GM23338 (cell line): Measurements from ENCODE around the gene EXOSC5. TPM values are rescaled to one million over a fixed set of nuclear protein-coding genes. Genes with fewer than 3 reads are reported as not detected.

Source experiments
- ATAC-seq: fragments of 200-7000 bp; cut with Tn5 transposase; 3 replicates; pipeline ENCODE4 v1.9.1; 2020
- DNase-seq: peaks from one replicate; pipeline ENCODE4 v3.0.0-alpha.2; 2015; ENCODE audit warnings: low spot score
- H2AFZ ChIP-seq: fragments of 200-600 bp; sonication (generic); 2 replicates; pipeline ENCODE4 v1.8.0; 2016; ENCODE audit warnings: antibody characterized with exemption, mild to moderate bottlenecking, moderate library complexity
- H3F3A ChIP-seq: fragments of 200-600 bp; sonication (generic); replicated peaks from 2 replicates; pipeline ENCODE4 v1.8.0; 2017; ENCODE audit warnings: antibody characterized with exemption, mixed run types, low read depth
- H3K27ac ChIP-seq: fragments of 200-600 bp; sonication (generic); 2 replicates; pipeline ENCODE4 v1.6.1; 2016; ENCODE audit warnings: low read depth
- H3K27me3 ChIP-seq: fragments of 200-600 bp; sonication (generic); 2 replicates; pipeline ENCODE4 v1.8.0; 2016; ENCODE audit warnings: mild to moderate bottlenecking, mixed run types, moderate library complexity; ENCODE audit not compliant: insufficient read depth
- H3K36me3 ChIP-seq: fragments of 200-600 bp; sonication (generic); 2 replicates; pipeline ENCODE4 v1.8.0; 2016; ENCODE audit warnings: mild to moderate bottlenecking; ENCODE audit not compliant: insufficient read depth
- H3K4me1 ChIP-seq: fragments of 200-600 bp; sonication (generic); 2 replicates; pipeline ENCODE4 v1.8.0; 2016; ENCODE audit warnings: mild to moderate bottlenecking, moderate library complexity; ENCODE audit not compliant: insufficient read depth
- H3K4me2 ChIP-seq: fragments of 200-600 bp; sonication (generic); 2 replicates; pipeline ENCODE4 v1.7.1; 2017; ENCODE audit warnings: mixed run types
- H3K4me3 ChIP-seq: fragments of 200-600 bp; sonication (generic); 2 replicates; pipeline ENCODE4 v1.6.1; 2016; ENCODE audit warnings: mixed run types
- H3K79me2 ChIP-seq: fragments of 200-600 bp; sonication (generic); replicated peaks from 2 replicates; pipeline ENCODE4 v1.8.0; 2017; ENCODE audit warnings: mild to moderate bottlenecking; ENCODE audit not compliant: insufficient read depth
- H3K9me2 ChIP-seq: fragments of 200-600 bp; sonication (generic); 2 replicates; pipeline ENCODE4 v1.8.0; 2017; ENCODE audit not compliant: insufficient read depth
- H4K20me1 ChIP-seq: fragments of 200-600 bp; sonication (generic); replicated peaks from 2 replicates; pipeline ENCODE4 v1.8.0; 2017; ENCODE audit warnings: mild to moderate bottlenecking; ENCODE audit not compliant: insufficient read depth
- H3K27ac Mint-ChIP-seq: 2 replicates; pipeline ENCODE4 v1.8.0; 2020; ENCODE audit warnings: inconsistent platforms, mild to moderate bottlenecking, moderate library complexity, mixed read lengths
- H3K27me3 Mint-ChIP-seq: 3 replicates; pipeline ENCODE4 v1.8.0; 2022; ENCODE audit warnings: low read depth, mild to moderate bottlenecking, moderate library complexity, mixed read lengths, inconsistent platforms; ENCODE audit not compliant: insufficient read depth, poor library complexity
- H3K36me3 Mint-ChIP-seq: 3 replicates; pipeline ENCODE4 v1.8.0; 2021; ENCODE audit warnings: low read depth, mild to moderate bottlenecking, inconsistent platforms, moderate library complexity, mixed read lengths
- H3K4me1 Mint-ChIP-seq: 3 replicates; pipeline ENCODE4 v1.8.0; 2020; ENCODE audit warnings: mild to moderate bottlenecking, inconsistent platforms, mixed read lengths
- H3K4me3 Mint-ChIP-seq: 3 replicates; pipeline ENCODE4 v1.8.0; 2021; ENCODE audit warnings: moderate library complexity, mild to moderate bottlenecking, inconsistent platforms, mixed read lengths
- H3K9me3 Mint-ChIP-seq: 3 replicates; pipeline ENCODE4 v1.8.0; 2020; ENCODE audit warnings: moderate library complexity, mild to moderate bottlenecking, inconsistent platforms, mixed read lengths
- CREB1 ChIP-seq: fragments of 250-450 bp; sonication (Bioruptor Pico); IDR thresholded peaks from 2 replicates; pipeline ENCODE4 v1.5.0; 2020; ENCODE audit warnings: low read depth, mild to moderate bottlenecking, moderate library complexity
- EZH2 ChIP-seq: fragments of 200-600 bp; sonication (generic); IDR thresholded peaks from one replicate; pipeline ENCODE4 v1.8.0; 2017; ENCODE audit warnings: antibody characterized with exemption, mild to moderate bottlenecking, low read depth; ENCODE audit not compliant: unreplicated experiment
- EZH2phosphoT487 ChIP-seq: fragments of 200-600 bp; sonication (generic); IDR thresholded peaks from one replicate; pipeline ENCODE4 v1.8.1; 2018; ENCODE audit warnings: antibody characterized with exemption; ENCODE audit not compliant: unreplicated experiment
- JUNB ChIP-seq: IDR thresholded peaks from one replicate; pipeline ENCODE4 v1.6.1; 2016; ENCODE audit warnings: antibody characterized with exemption; ENCODE audit not compliant: unreplicated experiment
- NANOG ChIP-seq: IDR thresholded peaks from 2 replicates; pipeline ENCODE4 v1.6.1; 2016; ENCODE audit warnings: antibody characterized with exemption, borderline replicate concordance
- POLR2AphosphoS5 ChIP-seq: IDR thresholded peaks from 2 replicates; pipeline ENCODE4 v1.6.1; 2016; ENCODE audit warnings: antibody characterized with exemption, low read depth
- STAT1 ChIP-seq: IDR thresholded peaks from one replicate; pipeline ENCODE4 v1.6.1; 2016; ENCODE audit warnings: antibody characterized with exemption; ENCODE audit not compliant: unreplicated experiment
- ZNF114 ChIP-seq: fragments of 250-450 bp; sonication (Bioruptor Pico); IDR thresholded peaks from 2 replicates; pipeline ENCODE4 v1.5.0; 2020; ENCODE audit warnings: mild to moderate bottlenecking, moderate library complexity
- ZNF331 ChIP-seq: fragments of 250-450 bp; sonication (Bioruptor Pico); IDR thresholded peaks from 2 replicates; pipeline ENCODE4 v1.5.0; 2020; ENCODE audit warnings: low read depth, mild to moderate bottlenecking, moderate library complexity
- polyA plus RNA-seq: library from polyadenylated mRNA; unstranded; fragments of >200 nt; fragmentation: Nextera tagmentation; extraction: Ambion mirVana; gene quantifications from 2 replicates; pipeline ENCODE4 v1.2.1, GENCODE V29; 2016
- total RNA-seq: library from RNA; depleted of rRNA; stranded (reverse); fragments of >200 nt; shearing (Covaris generic); gene quantifications from 2 replicates; pipeline ENCODE4 v1.2.3, GENCODE V29; 2014
- TF ChIP-seq, protein P1 (sequence below): IDR thresholded peaks from 2 replicates; pipeline ENCODE4 v1.6.1; 2016; ENCODE audit warnings: antibody characterized with exemption
- TF ChIP-seq, protein P2 (sequence below): fragments of 250-450 bp; sonication (Bioruptor Pico); IDR thresholded peaks from 2 replicates; pipeline ENCODE4 v1.5.0; 2020; ENCODE audit warnings: mild to moderate bottlenecking, moderate library complexity
- TF ChIP-seq, protein P3 (sequence below): IDR thresholded peaks from one replicate; pipeline ENCODE4 v1.6.1; 2018; ENCODE audit warnings: antibody characterized with exemption; ENCODE audit not compliant: unreplicated experiment
- TF ChIP-seq, protein P4 (sequence below), 2 experiments: fragments of 200-600 bp in 1 of 2; sonication (generic) in 1 of 2; conservative IDR thresholded peaks; 2 replicates each; pipeline versions ENCODE4 v1.5.1 to v1.6.1; 2016 to 2017; ENCODE audit warnings: antibody characterized with exemption in 2 of 2, low read depth in 2 of 2, mild to moderate bottlenecking in 2 of 2, moderate library complexity in 1 of 2

The EXOSC5 gene
- total and polyA plus RNA-seq, 2 experiments from 2014 or later: 65.1 to 125 TPM

DNA sequence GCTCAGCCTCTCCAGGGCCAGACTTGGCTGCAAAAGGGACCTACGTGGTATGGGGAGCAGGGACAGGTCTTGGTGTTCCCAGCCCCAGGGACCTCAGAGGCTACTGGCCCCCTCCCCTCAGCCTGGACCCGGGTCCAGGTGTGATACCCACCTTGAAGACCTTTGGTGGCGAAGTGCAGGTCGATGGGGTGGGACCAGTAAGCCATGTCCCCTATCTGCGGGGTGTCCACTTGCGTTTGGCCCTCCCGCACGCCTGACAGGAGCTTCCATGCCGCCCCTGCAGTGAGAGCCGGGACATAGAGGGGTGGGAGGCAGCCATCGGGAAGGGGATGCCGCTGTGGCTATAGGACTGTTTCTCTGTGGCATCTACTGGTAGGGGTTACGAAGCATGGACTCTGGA, 39.4 kb downstream of the EXOSC5 start:
- Histone ChIP-seq H3K79me2 (no peaks in the 10 kb centered on the region), H3K4me2 (no peak overlapping the region), H2AFZ (no peak overlapping the region), H3K36me3 (no peaks in the 10 kb centered on the region), H3K9me2 (no peaks in the 10 kb centered on the region), H3K4me1 (no peaks in the 10 kb centered on the region), H4K20me1 (no peaks in the 10 kb centered on the region), H3K27me3 (peaks cover 8% of the 10 kb centered on the region), H3K27ac (no peak overlapping the region), H3F3A (0 out of 2 replicates have a peak, but pooled peaks cover 4% of the 10 kb centered on the region), H3K4me3 (no peak overlapping the region)
- H3K4me3 Mint-ChIP-seq: no peak overlapping the region
- no peak overlapping the region for H3K27ac Mint-ChIP-seq
- no peaks in the 10 kb centered on the region; the same call in 2 of the 3 replicates for H3K9me3 Mint-ChIP-seq
- no peaks in the 10 kb centered on the region; the same call in 2 of the 3 replicates for H3K36me3 Mint-ChIP-seq
- no peak for ATAC-seq
- TF ChIP-seq, protein P1, sequence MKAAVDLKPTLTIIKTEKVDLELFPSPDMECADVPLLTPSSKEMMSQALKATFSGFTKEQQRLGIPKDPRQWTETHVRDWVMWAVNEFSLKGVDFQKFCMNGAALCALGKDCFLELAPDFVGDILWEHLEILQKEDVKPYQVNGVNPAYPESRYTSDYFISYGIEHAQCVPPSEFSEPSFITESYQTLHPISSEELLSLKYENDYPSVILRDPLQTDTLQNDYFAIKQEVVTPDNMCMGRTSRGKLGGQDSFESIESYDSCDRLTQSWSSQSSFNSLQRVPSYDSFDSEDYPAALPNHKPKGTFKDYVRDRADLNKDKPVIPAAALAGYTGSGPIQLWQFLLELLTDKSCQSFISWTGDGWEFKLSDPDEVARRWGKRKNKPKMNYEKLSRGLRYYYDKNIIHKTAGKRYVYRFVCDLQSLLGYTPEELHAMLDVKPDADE: no peak
- no peak for TF ChIP-seq STAT1
- TF ChIP-seq, protein P2, sequence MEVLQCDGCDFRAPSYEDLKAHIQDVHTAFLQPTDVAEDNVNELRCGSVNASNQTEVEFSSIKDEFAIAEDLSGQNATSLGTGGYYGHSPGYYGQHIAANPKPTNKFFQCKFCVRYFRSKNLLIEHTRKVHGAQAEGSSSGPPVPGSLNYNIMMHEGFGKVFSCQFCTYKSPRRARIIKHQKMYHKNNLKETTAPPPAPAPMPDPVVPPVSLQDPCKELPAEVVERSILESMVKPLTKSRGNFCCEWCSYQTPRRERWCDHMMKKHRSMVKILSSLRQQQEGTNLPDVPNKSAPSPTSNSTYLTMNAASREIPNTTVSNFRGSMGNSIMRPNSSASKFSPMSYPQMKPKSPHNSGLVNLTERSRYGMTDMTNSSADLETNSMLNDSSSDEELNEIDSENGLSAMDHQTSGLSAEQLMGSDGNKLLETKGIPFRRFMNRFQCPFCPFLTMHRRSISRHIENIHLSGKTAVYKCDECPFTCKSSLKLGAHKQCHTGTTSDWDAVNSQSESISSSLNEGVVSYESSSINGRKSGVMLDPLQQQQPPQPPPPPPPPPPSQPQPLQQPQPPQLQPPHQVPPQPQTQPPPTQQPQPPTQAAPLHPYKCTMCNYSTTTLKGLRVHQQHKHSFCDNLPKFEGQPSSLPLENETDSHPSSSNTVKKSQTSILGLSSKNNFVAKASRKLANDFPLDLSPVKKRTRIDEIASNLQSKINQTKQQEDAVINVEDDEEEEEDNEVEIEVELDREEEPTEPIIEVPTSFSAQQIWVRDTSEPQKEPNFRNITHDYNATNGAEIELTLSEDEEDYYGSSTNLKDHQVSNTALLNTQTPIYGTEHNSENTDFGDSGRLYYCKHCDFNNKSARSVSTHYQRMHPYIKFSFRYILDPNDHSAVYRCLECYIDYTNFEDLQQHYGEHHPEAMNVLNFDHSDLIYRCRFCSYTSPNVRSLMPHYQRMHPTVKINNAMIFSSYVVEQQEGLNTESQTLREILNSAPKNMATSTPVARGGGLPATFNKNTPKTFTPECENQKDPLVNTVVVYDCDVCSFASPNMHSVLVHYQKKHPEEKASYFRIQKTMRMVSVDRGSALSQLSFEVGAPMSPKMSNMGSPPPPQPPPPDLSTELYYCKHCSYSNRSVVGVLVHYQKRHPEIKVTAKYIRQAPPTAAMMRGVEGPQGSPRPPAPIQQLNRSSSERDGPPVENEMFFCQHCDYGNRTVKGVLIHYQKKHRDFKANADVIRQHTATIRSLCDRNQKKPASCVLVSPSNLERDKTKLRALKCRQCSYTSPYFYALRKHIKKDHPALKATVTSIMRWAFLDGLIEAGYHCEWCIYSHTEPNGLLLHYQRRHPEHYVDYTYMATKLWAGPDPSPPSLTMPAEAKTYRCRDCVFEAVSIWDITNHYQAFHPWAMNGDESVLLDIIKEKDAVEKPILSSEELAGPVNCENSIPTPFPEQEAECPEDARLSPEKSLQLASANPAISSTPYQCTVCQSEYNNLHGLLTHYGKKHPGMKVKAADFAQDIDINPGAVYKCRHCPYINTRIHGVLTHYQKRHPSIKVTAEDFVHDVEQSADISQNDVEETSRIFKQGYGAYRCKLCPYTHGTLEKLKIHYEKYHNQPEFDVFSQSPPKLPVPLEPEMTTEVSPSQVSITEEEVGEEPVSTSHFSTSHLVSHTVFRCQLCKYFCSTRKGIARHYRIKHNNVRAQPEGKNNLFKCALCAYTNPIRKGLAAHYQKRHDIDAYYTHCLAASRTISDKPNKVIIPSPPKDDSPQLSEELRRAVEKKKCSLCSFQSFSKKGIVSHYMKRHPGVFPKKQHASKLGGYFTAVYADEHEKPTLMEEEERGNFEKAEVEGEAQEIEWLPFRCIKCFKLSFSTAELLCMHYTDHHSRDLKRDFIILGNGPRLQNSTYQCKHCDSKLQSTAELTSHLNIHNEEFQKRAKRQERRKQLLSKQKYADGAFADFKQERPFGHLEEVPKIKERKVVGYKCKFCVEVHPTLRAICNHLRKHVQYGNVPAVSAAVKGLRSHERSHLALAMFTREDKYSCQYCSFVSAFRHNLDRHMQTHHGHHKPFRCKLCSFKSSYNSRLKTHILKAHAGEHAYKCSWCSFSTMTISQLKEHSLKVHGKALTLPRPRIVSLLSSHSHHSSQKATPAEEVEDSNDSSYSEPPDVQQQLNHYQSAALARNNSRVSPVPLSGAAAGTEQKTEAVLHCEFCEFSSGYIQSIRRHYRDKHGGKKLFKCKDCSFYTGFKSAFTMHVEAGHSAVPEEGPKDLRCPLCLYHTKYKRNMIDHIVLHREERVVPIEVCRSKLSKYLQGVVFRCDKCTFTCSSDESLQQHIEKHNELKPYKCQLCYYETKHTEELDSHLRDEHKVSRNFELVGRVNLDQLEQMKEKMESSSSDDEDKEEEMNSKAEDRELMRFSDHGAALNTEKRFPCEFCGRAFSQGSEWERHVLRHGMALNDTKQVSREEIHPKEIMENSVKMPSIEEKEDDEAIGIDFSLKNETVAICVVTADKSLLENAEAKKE (CRISPR knock-in tag): no peak
- TF ChIP-seq, protein P3, sequence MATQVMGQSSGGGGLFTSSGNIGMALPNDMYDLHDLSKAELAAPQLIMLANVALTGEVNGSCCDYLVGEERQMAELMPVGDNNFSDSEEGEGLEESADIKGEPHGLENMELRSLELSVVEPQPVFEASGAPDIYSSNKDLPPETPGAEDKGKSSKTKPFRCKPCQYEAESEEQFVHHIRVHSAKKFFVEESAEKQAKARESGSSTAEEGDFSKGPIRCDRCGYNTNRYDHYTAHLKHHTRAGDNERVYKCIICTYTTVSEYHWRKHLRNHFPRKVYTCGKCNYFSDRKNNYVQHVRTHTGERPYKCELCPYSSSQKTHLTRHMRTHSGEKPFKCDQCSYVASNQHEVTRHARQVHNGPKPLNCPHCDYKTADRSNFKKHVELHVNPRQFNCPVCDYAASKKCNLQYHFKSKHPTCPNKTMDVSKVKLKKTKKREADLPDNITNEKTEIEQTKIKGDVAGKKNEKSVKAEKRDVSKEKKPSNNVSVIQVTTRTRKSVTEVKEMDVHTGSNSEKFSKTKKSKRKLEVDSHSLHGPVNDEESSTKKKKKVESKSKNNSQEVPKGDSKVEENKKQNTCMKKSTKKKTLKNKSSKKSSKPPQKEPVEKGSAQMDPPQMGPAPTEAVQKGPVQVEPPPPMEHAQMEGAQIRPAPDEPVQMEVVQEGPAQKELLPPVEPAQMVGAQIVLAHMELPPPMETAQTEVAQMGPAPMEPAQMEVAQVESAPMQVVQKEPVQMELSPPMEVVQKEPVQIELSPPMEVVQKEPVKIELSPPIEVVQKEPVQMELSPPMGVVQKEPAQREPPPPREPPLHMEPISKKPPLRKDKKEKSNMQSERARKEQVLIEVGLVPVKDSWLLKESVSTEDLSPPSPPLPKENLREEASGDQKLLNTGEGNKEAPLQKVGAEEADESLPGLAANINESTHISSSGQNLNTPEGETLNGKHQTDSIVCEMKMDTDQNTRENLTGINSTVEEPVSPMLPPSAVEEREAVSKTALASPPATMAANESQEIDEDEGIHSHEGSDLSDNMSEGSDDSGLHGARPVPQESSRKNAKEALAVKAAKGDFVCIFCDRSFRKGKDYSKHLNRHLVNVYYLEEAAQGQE: no peak
- no peak for TF ChIP-seq JUNB
- TF ChIP-seq ZNF114: no peak
- TF ChIP-seq EZH2phosphoT487: no peak
- TF ChIP-seq CREB1 (CRISPR knock-in tag): no peak
- no peak for TF ChIP-seq NANOG
- no peak for TF ChIP-seq POLR2AphosphoS5
- TF ChIP-seq EZH2: no peak
- TF ChIP-seq, protein P4, sequence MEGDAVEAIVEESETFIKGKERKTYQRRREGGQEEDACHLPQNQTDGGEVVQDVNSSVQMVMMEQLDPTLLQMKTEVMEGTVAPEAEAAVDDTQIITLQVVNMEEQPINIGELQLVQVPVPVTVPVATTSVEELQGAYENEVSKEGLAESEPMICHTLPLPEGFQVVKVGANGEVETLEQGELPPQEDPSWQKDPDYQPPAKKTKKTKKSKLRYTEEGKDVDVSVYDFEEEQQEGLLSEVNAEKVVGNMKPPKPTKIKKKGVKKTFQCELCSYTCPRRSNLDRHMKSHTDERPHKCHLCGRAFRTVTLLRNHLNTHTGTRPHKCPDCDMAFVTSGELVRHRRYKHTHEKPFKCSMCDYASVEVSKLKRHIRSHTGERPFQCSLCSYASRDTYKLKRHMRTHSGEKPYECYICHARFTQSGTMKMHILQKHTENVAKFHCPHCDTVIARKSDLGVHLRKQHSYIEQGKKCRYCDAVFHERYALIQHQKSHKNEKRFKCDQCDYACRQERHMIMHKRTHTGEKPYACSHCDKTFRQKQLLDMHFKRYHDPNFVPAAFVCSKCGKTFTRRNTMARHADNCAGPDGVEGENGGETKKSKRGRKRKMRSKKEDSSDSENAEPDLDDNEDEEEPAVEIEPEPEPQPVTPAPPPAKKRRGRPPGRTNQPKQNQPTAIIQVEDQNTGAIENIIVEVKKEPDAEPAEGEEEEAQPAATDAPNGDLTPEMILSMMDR (conservative IDR thresholded peaks at IDR 0.05; ENCODE audit: low read depth in 2 of 2): no peak
- no peak for TF ChIP-seq ZNF331 (CRISPR knock-in tag)
- DNase-seq: no peak
- peaks cover 34% of the 10 kb centered on the region for H3K27me3 Mint-ChIP-seq
- H3K4me1 Mint-ChIP-seq: peaks cover 7% of the 10 kb centered on the region
